Right ventricle myocardium superior (tissue), 1 donor: ENCODE measurements around the gene MROH2A. TPM values are rescaled to one million over a fixed set of nuclear protein-coding genes. Genes with fewer than 3 reads are reported as not detected.

Experiments used
- ATAC-seq: fragments of 200-7000 bp; cut with Tn5 transposase; one replicate; pipeline ENCODE4 v1.9.1; 2020; ENCODE audit warnings: mild to moderate bottlenecking; ENCODE audit not compliant: poor library complexity
- DNase-seq: peaks from one replicate; pipeline ENCODE4 v3.0.0-alpha.2; 2020
- intact Hi-C: fragments of 100-400 bp; cut with DNase I; formaldehyde crosslinking; loops from one replicate; pipeline ENCODE4 v1.11.2; 2022
- total RNA-seq: library from RNA; stranded (reverse); fragmentation: NEBNext Ultra II Directional; extraction: Animal tissue kit (Norgen Biotek cat#: 25700); gene quantifications from one replicate; pipeline ENCODE4 v1.2.1, GENCODE V29; 2021
- donor health status: DM: no; HTN: yes; CAD: no; lungs with severe emphysema.

MROH2A gene
- total RNA-seq, 1 donor from 2014 or later: not detected

DNA sequence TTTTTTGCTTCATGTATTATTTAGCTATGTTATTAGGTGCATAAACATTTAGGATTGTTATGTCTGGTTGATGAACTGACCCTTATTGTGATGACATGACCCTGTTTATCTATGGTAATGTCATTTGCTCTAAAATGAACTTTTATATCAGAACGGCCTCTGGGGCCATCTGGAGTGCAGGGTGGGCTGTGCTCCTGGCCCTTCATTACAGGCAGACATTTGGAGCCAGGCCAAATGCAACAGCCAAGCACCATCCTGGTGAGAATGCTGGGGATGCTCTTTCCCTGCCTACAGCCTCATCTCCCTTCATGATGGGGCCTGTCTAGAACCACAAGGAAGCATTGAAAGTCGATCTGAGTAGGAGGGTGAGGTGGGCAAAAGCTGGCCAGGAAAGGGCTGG is 38.2 kb downstream of the MROH2A start:
- ATAC-seq (no peak), DNase-seq (no peak)
- intact Hi-C loops: no loop called here

DNA sequence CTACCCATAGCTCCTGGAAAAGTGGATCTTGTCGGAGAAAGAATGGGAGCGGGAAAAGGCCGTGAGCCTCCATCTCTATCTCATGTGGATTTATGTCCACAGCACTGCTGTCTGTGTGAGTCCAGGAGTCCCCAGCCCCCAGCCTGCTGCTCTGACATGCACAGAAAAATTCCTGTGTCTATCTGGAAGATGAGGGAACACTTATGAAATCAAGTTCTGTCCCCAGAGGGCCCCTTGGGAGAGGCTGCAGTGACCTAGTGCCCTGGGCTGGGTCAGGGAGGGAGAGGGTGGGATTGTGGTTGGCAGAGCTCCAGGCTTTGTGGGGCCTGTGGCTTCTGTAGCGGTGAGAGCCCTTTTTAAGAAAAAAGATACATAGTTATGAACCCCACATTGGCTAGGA is 38.6 kb downstream of the MROH2A start:
- ATAC-seq (no peak), DNase-seq (no peak)
- intact Hi-C loops: no loop called here

DNA sequence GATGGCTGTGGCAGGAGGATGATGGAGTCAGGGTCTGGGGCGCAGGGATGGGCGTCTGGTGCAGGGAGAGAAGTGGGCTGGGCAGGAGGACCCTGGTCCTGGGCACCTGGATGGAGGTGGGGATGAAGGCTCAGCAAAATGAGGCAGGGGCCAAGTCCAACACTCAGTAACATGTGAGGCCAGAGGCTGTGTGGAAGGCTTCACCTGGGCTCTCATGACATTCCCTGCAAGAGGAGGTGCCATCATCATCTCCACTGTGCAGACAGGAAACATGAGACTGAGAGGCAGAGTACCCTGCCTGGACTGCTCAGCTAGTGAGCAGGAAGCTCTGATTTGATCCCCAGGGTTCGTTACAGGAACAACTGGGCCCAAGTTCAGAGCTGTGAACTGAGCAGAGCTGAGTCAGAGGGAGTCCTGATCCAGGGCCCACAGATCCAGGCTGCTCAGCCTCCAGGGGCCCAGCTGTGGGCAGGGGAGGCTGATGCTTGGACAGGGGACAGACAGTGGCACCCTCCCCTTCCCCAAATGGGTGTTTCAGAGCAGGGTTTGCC is 39.3 kb downstream of the MROH2A start:
- peak; percentile 22 for ATAC-seq
- DNase-seq: no peak
- intact Hi-C loops: no loop called here

DNA sequence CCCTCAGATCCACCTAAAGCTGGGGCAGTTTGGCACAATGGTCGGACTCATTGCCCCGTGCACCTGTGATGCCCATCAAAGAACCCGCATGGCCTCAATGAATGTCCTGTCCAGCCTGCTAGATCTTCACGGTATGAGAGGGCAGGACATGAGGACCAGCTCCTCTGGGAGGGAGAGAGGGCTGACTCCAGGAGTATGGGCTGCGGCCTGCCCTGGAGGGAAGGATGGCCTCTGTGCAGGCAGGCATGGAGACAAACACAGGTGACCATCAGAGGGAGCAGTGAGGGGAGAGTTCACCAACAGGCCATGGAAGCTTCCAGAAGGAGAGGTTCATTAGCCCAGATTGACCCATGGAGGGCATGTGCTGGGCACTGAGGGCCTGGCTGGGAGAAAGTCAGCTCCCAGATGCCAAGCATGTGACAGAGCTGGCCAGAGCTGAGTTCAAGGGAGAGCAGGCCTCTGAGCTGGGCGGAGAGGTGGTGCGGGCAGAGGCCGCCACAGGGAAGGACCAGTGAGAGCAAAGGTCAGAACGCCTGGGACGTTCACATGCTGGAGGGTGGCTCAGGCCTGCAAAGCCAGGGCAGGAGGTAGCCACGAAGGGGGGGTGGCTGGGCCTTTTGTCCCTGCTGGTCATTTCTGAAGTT is 40.0 kb downstream of the MROH2A start:
- DNase-seq: no peak
- no peak for ATAC-seq
- intact Hi-C loops: no loop called here

DNA sequence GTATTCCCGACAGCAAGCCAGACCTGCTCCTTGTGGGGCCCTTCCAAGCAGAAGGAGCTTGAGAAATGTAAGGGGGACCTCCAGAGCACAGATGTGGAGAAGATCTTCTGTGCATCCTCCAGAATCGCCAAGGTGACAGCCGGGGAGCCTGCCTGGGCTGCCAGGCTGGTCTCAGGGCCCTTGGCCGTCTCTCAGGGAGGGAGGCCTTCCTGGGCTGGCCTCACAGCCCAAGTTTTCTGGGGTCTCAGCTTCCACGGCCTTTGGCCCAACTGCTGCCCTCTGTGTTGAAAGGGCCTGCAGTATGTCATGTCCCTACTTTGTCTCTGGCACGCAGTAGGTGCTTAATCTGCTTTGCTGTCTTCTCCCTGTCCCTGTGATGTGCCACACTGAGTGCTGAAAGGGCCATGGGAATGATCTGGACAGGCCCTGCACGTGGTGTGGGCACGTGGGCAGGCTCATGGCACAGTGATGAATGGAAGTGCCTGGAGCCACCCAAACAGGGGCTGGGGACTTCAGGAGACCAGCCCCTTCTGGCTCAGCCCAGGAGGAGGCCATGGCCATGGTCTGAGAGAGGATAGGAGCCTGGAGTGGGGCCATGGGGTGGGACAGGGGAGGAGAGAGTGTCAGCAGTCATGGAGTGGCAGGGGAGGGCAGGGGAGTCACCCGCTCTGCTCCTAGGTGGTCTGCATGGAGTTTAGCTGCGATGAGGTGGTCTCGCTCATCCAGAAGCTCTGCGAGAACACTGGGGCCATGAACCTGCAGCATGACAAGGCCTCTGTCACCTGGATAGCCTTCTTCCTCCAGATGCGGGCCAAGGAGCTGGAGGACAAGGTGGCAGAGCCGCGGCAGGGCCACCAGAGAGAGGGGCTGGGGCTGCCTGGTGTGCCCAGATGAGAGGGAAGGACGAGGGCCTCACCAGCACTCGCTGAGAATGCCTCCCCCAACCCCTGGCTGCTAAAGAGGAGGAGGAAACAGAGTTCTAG is 40.8 kb downstream of the MROH2A start:
- intact Hi-C loops: no loop called here
- no peak for DNase-seq

DNA sequence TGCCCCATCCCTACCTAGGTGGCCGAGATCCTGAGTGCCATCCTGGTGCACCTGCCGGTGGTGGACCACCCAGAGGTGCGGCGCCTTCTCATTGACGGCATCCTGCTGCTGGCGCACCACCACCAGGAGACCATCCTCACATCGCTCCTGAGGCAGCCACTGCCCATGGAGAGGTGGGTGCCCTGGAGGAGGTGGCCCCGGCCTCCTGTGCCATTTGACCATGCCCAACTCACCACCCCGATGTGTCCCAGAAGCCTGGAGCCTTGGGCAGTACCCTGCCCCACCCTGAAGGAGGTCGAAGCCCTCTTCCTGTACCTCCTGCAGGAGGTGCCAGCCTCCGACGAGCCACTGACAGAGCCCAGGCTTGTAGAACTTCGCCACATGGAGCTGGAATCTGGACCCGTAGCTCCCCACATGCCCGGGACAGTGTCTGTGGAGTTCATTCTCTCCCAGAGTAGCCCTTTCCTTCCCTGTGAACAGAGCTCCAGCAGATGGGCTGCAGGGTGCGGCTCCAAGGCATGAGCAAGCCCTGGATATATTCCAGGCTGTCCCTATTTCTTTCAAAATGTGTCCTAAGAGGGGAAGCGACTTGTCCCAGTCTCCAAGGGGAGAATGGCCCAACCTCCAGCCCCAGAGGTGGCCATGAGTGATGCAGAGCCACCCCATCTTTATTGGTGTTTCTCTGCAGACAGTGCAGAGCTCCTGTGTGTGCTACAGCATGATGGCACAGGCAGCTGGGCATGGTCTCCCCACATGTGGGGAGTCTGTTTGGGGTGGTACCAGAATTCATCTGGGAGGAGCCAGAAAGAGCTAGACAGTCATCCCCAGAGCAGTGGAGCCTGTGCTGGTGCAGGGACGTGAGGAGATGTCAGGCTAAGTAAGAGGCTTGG is 42.0 kb downstream of the MROH2A start:
- intact Hi-C loops: no loop called here
- no peak for ATAC-seq
- DNase-seq: no peak

More for the DNA sequence above, 40.8 kb downstream of the MROH2A start:
- ATAC-seq: no peak

DNA sequence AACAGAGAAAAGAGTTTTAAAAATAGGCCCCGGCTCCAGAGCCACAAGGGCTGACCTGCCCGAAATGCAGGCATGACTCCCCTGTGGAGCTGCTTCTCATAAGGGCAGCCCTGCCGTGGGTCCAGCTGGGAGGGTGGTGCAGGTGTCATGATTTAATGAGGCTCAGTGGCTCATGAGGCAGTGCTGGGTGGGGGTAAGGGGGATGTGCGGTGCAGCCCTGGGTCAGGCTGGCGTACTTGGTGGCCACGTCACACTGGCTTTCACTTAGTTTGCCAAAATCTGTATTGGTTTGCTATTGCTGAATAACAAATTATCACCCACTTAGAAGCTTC is 42.6 kb downstream of the MROH2A start:
- ATAC-seq (no peak), DNase-seq (no peak)
- intact Hi-C loops: no loop called here

DNA sequence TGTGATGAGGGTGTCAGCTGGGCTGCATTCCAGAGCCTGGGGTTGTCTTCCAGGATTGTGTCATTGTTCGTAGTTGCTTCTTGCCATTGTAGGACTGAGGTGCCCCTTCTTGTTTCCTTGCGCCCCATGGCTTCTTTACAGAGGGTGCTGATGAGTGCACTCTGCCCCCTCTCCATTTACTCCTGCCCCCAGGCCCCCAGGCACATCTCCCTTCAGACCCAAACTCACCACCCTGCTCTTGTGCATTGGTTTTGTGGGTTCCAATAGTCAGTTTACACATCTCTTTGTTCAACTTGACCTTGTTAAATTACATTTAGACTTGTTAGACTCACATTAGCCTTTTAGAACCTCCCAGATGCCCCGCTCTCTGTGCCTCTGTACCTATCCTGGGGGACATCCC is 43.1 kb downstream of the MROH2A start:
- intact Hi-C loops: no loop called here
- no peak for ATAC-seq
- DNase-seq: no peak

DNA sequence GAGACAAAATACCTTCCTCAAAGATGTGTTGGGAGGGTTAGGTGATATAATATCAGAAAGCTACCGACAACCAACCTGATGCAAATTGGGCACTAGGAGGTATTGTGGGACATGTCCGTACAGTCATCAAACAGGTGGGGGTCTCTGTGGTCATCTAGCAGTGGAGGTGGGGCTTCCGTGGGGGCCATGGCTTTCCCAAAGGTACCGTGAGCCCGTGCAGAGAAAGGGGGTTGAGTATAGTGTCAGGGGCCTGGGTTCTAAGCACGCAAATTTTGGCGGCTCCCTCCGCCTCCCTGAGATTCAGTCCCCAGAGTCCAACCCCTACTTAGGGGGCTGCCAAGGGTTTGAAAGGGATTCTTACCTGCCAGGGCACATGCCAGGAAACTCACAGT is 43.6 kb downstream of the MROH2A start:
- DNase-seq (no peak), ATAC-seq (no peak)
- intact Hi-C loops: no loop called here

DNA sequence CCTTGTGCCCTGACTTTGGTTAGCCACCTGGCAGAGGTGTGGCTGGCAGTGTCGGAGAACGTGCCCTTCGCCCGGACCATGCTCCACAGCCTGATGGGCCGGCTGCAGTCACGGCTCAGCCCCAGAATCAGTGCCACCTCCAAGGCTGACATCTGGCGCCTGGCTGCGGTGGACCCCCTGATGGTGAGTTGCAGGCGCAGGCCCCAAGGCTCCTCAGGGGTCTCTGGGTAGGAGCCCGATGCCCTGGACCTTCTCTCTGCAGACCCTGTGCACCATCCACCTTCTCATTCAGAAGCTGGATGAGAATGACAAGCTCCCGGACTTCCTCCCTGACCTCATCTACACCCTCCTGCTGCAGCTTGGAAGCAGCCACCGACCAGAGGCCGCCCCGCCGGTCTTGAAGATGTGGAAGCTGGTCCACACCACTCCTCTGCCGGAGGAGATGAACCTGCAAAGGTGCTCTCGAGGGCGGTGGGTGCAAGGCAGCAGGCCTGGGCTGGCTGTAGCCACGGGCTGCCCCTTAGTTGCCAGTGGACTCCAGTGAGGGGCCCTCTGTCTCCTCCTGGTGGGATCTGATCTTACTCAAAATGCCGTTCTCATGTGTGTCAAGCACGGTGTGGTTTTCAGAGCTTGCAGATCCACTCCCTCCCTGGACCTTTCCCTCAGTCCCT is 44.1 kb downstream of the MROH2A start:
- intact Hi-C loops: no loop called here
- no peak for DNase-seq
- ATAC-seq: no peak

DNA sequence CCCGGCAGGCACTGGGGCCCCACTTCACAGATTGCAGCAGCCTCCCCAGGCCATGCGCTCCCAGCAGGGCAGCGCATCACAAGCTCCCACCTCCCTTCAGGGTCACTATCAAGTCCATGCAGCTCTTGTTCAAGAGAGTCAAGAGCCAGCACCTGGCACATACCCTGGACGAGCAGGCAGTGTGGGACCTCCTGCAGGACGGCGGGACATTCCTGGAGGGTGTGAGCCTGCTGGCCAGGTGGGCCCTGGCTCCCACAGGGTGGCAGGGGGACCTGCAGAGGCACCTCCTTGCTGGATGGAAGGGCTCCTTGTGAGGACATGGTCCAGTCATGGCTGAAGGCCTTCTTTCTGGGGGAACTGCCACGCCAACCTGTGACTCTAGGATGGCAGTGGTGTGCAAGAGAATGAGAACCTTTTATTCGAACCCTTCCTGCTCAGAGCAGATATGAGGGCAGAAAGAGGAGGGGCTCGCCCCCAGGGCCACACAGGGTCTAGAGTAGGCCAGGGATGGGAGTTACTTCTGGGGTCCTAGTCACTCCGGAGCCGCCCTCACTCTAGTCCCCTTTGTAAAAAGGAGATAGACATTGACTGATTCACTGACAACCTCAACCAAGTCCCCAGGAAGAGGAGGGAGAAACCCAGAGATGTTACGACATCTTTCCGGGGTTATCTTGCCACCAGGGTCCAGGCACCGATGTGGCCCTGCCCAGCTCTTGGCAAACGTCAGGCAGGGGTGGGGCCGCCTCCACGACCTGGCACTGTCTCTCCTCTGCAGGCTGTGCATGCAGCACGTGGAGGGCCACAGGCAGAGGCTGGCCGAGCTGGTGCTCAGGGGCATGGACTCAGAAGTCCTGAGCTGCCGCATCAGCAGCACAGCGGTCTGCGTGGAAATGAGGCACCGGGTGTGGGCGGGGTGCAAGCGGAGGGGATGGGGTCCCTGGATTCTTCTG is 44.9 kb downstream of the MROH2A start:
- intact Hi-C loops: no loop called here
- no peak for DNase-seq
- no peak for ATAC-seq

DNA sequence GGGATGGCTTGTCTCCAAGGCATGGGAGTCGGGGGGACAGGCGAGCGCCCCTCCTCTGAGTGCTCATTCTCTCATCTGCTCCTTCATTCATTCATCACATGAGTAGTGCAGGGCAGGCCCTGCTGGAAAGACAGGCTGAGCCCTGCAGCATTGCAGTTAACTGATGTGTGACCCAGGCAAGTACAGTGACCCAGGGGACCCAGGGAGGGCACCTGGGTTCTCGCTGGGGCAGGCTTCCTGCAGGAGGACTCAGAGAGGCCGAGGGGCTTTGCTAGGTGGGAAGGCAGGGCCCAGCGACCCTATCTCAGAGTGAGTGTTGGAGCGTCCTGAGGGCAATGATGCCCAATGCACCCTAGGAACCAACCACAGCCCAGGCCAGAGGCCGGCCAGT is 45.6 kb downstream of the MROH2A start:
- intact Hi-C loops: no loop called here
- ATAC-seq: no peak
- DNase-seq: no peak

DNA sequence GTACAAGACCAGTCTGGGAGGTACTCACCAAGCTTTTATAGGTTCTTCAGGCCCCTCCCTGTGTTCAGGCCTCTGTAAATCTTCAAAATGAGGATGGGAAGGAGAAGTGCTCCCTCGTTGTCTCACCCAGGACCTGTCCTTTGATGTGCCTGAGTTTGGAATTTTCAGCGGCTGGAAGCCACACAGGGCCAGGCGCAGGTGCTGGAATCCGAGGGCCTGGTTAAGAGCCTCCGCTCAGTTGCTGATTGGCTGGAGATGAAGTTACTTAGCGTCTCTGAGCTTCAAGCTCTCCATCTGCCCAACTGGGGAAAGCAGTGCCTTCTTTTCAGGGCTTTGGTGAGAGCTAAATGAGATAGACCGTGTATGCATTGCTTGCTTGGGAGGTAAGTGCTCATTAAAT is 46.2 kb downstream of the MROH2A start:
- intact Hi-C loops: no loop called here
- no peak for ATAC-seq
- no peak for DNase-seq

DNA sequence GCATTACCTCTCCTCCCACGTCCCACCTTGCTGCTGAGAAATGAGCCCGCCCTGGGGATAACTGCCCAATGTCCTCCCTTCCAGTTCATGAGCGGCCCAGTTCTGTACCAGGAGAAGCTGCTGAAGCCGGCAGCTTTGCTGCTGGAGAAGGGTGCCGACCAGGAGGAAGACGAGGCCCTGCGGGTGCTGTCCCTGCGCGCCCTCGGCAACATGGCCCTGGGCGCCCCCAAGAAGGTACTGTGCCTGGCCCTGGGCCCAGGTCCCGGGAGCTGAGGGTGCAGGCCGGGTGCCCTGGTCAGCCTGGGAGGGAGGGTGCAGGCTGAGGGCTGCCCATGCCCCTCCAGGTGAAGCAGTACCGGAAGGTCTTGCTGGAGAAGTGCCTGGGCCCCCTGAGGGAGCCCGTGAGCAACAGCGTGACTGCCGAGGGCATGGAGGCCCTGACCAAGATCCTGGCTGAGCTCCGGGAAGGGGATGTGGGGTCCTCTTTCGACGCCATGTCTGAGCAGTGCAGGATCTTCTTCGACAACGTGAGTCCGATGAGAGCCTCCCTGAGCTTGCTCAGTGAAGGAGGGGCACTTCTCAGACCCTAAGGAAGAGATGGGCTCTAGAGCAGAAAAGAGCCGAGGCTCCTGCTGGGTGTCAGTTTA is 50.5 kb downstream of the MROH2A start:
- ATAC-seq (no peak), DNase-seq (no peak)
- intact Hi-C loops: no loop called here

DNA sequence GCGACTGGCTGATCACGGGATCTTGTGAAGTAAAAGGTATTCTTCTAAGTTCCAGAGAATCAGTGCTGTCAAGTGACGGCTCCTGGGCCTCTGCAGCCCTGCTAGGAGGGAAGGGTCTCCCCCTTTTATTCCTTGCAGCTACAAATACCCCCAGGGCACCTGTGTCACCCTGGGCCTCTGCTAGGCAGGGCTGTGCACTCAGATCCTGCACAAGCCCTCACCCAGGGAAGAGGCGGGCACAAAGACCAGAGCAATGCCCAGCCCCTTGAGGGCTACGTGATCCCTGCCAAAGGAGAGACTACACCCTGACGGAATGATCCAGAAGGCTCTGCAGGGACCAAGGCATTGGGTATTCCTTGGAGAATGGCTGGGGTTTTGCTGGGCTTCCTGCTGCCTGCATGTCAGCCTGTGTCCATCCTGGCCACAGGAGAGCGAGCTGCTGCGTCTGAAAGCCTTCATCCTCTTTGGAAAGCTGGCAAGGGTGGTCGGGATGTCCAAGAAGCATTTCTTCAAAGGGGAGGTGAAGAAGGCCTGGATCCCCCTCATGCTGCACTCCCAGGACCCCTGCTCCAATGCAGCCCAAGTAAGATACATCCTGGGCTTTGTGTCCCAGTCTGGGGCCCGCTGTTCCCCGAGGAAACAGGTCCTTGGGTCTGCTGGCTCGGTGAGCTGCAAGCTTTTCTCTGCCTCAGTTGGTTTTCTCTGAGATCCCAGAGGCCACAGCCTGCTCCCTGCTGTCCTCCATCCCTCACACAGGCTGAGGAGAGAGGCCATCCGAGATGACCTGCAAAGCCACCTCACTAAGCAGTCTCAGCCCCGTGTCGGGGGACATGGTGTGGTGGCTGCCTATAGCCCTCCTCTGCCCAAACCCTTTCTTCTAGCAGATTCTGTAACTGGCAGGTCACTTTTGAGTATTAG is 51.3 kb downstream of the MROH2A start:
- ATAC-seq (no peak), DNase-seq (no peak)
- intact Hi-C loops: no loop called here
